ENCODE results near the gene CCNG2.

- TF ChIP-seq POLR2A (IDR thresholded peaks at IDR 0.05; ENCODE audit: low read depth, low read length) (no peak), POLR2AphosphoS5 (IDR thresholded peaks at IDR 0.05; ENCODE audit: low read depth, low read length) (no peak)
These were observed 32.4 kb downstream of the CCNG2 start for GRCh38 chr4:77189412-77189811.

Data from GM12891 (cell line).